HG03558 (cell line): ENCODE results near the gene LZTS3.
"Not testable (repeated sequence)": the region's sequence is repeated elsewhere in the genome, so short reads cannot be mapped to it uniquely, and the experiment has no call there.

Experiments
- ATAC-seq: cut with Tn5 transposase; IDR thresholded peaks from one replicate; pipeline ENCODE4 v1.9.1; 2021; ENCODE audit warnings: moderate number of reproducible peaks; ENCODE audit not compliant: unreplicated experiment; ENCODE audit errors: extremely low read depth

LZTS3 gene

GRCh38 chr20:3172933-3173609 is at the start of gene LZTS3:
Gene LZTS3, minus strand, starts transcription at chr20:3173549. Its CDS starts 6,386 bp downstream, at chr20:3167163.
- ATAC-seq: peak; percentile 21

GRCh38 chr20:3221398-3222226 is 48.3 kb upstream of the LZTS3 start:
- no peak for ATAC-seq

- ATAC-seq: no peak
Observed at GRCh38 chr20:3218307-3218988, 45.1 kb upstream of the LZTS3 start.

GRCh38 chr20:3215359-3215917 is 42.1 kb upstream of the LZTS3 start:
- ATAC-seq: not testable (repeated sequence)

- no peak for ATAC-seq
Observed at GRCh38 chr20:3213226-3213625, 39.9 kb upstream of the LZTS3 start.

- no peak for ATAC-seq
Observed at GRCh38 chr20:3210346-3210745, 37.0 kb upstream of the LZTS3 start.

GRCh38 chr20:3209946-3210317 is 36.6 kb upstream of the LZTS3 start:
- ATAC-seq: no peak

- no peak for ATAC-seq
Observed at GRCh38 chr20:3209257-3209945, 36.1 kb upstream of the LZTS3 start, which contains the start of gene ITPA. Gene ITPA, plus strand, starts transcription at chr20:3209498. Its CDS starts 54 bp downstream, at chr20:3209552.

GRCh38 chr20:3208786-3209256 is 35.5 kb upstream of the LZTS3 start:
- no peak for ATAC-seq

GRCh38 chr20:3204124-3204794 is 30.9 kb upstream of the LZTS3 start, which contains the start of gene DDRGK1:
Gene DDRGK1, minus strand, starts transcription at chr20:3204682. Its CDS starts 55 bp downstream, at chr20:3204627.
- ATAC-seq: no peak

- no peak for ATAC-seq
Observed at GRCh38 chr20:3203315-3204123, 30.2 kb upstream of the LZTS3 start.

- no peak for ATAC-seq
Observed at GRCh38 chr20:3202965-3203314, 29.6 kb upstream of the LZTS3 start.

- ATAC-seq: no peak
Observed at GRCh38 chr20:3199976-3200755, 26.8 kb upstream of the LZTS3 start.

GRCh38 chr20:3199206-3199605 is 25.9 kb upstream of the LZTS3 start:
- no peak for ATAC-seq

- ATAC-seq: no peak
Observed at GRCh38 chr20:3195590-3196237, 22.4 kb upstream of the LZTS3 start.

- no peak for ATAC-seq
Observed at GRCh38 chr20:3194617-3195280, 21.4 kb upstream of the LZTS3 start.
